Measurements from ENCODE around the gene MLXIPL. TPM values are rescaled to one million over a fixed set of nuclear protein-coding genes. Genes with fewer than 3 reads are reported as not detected.
"Not testable (repeated sequence)": the region's sequence is repeated elsewhere in the genome, so short reads cannot be mapped to it uniquely, and the experiment has no call there.

Gene MLXIPL
- total RNA-seq, 2 experiments from 2014 or later = 0.22 TPM; not detected in 1

DNA sequence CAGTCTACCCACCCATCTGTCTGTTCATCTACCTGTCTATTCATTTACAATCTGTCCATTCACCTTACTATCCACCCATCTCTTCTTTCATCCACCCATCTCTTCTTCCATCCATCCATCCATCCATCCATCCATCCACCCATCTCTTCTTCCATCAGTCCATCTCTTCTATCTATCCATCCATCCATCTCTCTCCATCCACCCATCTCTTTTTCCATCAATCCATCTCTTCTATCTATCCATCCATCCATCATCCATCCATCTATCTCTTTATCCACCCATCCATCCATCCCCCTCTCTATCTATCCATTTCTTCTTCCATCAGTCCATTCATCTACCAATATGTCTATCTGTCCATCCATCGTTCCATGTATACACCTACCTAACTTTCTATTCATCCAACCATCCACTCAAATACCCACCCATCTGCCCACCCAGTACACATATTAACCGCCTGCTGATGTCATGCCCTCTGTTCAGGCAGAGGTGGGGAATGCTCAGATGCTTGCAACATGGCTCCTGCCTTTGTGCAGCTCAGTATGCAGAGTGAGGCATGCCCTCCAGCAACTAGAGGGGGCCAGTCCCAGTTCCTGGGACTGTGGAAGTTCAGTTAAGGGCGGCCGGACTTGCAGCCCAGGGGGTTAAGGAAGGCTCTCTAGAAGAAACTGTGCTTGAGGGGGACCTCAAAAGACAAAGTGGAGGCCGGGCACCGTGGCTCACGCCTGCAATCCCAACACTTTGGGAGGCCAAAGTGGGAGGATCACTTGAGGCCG, 11.3 kb upstream of the MLXIPL start:
- Mint-ChIP-seq H3K4me3 (no peak overlapping the region), H3K27me3 (ENCODE audit: low read depth) (peaks cover 18% of the 10 kb centered on the region), H3K9me3 (no peaks in the 10 kb centered on the region), H3K36me3 (ENCODE audit: low read depth) (no peaks in the 10 kb centered on the region), H3K27ac (no peak overlapping the region), H3K4me1 (ENCODE audit: low read depth) (peaks cover 2% of the 10 kb centered on the region)
- DNase-seq = no peak
- CTCF ChIA-PET = no interaction called here
- intact Hi-C loops (cut with micrococcal nuclease) = no loop called here

DNA sequence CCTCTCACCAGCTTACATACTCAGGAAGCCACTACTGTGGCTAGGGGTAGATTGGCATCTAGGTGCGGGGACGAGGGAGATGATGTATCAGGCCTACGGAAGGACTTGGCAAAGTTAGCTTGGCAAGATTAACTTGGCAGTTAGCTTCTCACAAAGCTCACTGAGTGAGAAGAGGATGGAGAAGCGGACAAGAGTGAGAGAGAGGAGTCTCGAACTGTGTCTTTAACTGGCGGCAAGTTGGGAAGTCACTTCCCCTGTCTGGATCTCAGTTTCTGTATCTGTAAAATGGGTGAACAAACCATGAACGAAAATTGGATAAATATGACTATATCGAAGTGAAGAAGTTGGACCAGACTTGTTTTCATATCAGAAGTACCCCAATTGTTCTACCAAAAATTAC, 9.5 kb upstream of the MLXIPL start:
- no peaks in the 10 kb centered on the region for H3K9me3 Mint-ChIP-seq
- no peaks in the 10 kb centered on the region for H3K36me3 Mint-ChIP-seq (ENCODE audit: low read depth)
- DNase-seq = no peak
- peaks cover 19% of the 10 kb centered on the region for H3K27me3 Mint-ChIP-seq (ENCODE audit: low read depth)
- CTCF ChIA-PET = no interaction called here
- intact Hi-C loops (cut with micrococcal nuclease) = no loop called here
- H3K27ac Mint-ChIP-seq = no peak overlapping the region
- peaks cover 2% of the 10 kb centered on the region for H3K4me1 Mint-ChIP-seq (ENCODE audit: low read depth)
- H3K4me3 Mint-ChIP-seq = no peak overlapping the region

DNA sequence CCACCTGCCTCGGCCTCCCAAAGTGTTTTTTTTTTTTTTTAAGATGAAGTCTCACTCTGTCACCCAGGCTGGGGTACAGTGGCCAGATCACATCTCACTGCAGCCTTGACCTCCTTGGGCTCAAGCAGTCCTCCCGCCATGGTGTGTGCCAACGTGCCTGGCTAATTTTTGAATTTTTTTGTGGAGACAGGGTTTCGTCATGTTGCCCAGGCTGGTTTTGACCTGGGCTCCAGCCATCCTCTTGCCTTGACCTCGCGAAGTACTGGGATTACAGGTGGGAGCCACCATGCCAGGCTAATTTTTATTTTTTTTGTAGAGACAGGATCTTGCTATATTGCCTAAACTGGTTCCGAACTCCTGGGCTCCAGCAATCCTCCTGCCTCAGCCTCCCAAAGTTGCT, 9.0 kb upstream of the MLXIPL start:
- intact Hi-C loops (cut with micrococcal nuclease) = no loop called here
- H3K27ac Mint-ChIP-seq = no peak overlapping the region
- H3K27me3 Mint-ChIP-seq (ENCODE audit: low read depth) = peaks cover 24% of the 10 kb centered on the region
- no peak for DNase-seq
- CTCF ChIA-PET = no interaction called here
- H3K4me1 Mint-ChIP-seq (ENCODE audit: low read depth) = peaks cover 2% of the 10 kb centered on the region
- H3K9me3 Mint-ChIP-seq = no peaks in the 10 kb centered on the region
- no peak overlapping the region for H3K4me3 Mint-ChIP-seq
- no peaks in the 10 kb centered on the region for H3K36me3 Mint-ChIP-seq (ENCODE audit: low read depth)

DNA sequence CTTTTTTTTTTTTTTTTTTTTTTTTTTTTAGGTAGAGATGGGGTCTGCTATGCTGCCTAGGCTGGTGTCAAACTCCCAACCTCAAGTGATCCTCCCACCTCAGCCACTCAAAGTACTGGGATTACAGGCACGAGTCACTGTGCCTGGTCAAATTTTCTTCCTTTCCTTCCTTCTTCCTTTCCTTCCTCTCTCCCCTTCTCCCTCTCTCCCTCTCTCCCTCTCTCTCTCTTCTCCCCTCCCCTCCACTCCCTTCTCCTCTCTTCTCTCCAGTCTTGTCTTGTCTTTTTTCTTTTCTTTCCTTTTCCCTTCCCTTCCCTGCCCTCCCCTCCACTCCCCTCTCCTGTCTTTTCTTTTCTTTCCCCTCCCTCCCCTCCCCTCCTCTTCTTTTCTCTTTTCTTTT, 7.2 kb upstream of the MLXIPL start:
- DNase-seq = no peak
- H3K4me3 Mint-ChIP-seq = no peak overlapping the region
- H3K27me3 Mint-ChIP-seq (ENCODE audit: low read depth) = peaks cover 30% of the 10 kb centered on the region
- H3K9me3 Mint-ChIP-seq = no peaks in the 10 kb centered on the region
- intact Hi-C loops (cut with micrococcal nuclease) = no loop called here
- H3K4me1 Mint-ChIP-seq (ENCODE audit: low read depth) = peaks cover 2% of the 10 kb centered on the region
- no peaks in the 10 kb centered on the region for H3K36me3 Mint-ChIP-seq (ENCODE audit: low read depth)
- CTCF ChIA-PET = interaction anchor here (1.5 kb wide), 1 partner anchor 11 kb away, joined by 3 read pairs; no protein-coding TSS in a partner anchor
- H3K27ac Mint-ChIP-seq = no peak overlapping the region

DNA sequence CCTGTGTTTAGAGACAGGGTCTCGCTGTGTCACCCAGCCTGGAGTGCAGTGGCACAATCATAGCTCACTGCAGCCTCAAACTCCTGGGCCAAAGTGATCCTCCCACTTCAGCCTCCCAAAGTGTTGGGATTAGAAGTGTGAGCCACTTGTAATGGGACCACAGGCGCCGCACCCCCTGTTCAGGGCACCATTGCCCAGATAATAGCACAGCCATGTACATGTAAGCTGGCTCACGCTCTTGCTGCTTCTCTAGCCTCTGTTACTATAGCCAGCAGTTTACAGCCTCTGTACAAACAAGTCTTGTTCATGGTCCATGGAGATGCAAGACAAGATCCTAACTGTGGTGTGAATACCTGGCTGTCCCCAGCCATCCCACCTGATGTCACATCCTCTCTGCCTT, 4.2 kb upstream of the MLXIPL start:
- peaks cover 33% of the 10 kb centered on the region for H3K27me3 Mint-ChIP-seq (ENCODE audit: low read depth)
- H3K36me3 Mint-ChIP-seq (ENCODE audit: low read depth) = no peaks in the 10 kb centered on the region
- H3K27ac Mint-ChIP-seq = no peak overlapping the region
- no peak for DNase-seq
- H3K9me3 Mint-ChIP-seq = no peaks in the 10 kb centered on the region
- intact Hi-C loops (cut with micrococcal nuclease) = loop anchor here (2.0 kb wide), 1 partner anchor 38 kb away; the partner anchor contains the start of gene VPS37D
- H3K4me3 Mint-ChIP-seq = no peak overlapping the region
- CTCF ChIA-PET = interaction anchor here (0.6 kb wide), 1 partner anchor 93 kb away, joined by 3 read pairs; no protein-coding TSS in a partner anchor
- H3K4me1 Mint-ChIP-seq (ENCODE audit: low read depth) = peaks cover 3% of the 10 kb centered on the region

DNA sequence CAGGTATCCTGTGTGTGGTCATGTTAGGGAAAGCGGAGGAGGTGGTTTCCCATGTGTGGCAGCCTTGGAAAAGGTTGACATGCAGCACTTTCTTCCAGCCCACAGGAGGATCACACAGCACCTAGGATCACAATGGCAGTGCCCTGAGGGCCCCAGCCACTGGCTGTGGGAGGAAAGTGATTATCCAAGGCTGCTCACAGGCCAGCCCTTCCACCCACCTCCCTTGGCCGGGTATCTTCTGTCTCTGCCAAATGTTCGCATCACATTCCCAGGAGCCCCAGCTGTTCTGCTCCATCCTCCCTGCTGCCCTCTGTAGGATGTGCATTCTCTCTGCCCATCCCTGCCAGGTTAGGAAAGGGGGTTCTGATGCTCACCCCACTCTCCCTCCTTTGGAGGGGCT, 2.5 kb upstream of the MLXIPL start:
- Mint-ChIP-seq H3K4me1 (ENCODE audit: low read depth) (peaks cover 7% of the 10 kb centered on the region), H3K27me3 (ENCODE audit: low read depth) (peaks cover 47% of the 10 kb centered on the region), H3K27ac (no peak overlapping the region), H3K4me3 (no peak overlapping the region), H3K36me3 (ENCODE audit: low read depth) (no peaks in the 10 kb centered on the region), H3K9me3 (no peaks in the 10 kb centered on the region)
- intact Hi-C loops (cut with micrococcal nuclease) = no loop called here
- CTCF ChIA-PET = interaction anchor here (0.6 kb wide), 1 partner anchor 20 kb away, joined by 3 read pairs; no protein-coding TSS in a partner anchor
- DNase-seq = no peak

DNA sequence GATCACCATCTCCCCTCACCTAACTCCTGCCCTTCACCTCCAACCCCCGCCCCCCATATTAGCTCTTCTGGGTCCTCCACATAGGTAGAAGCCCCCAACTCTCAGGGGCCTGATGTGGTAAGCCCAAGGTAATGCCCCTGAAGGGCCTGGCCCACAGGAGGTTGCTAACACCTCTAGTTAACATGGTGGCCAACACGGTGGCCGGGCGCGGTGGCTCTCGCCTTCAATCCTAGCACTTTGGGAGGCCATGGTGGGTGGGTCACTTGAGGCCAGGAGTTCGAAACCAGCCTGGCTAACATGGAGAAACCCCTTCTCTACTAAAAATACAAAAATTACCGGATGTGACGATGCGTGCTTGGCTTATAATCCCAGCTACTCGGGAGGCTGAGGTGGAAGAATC, 954 bp upstream of the MLXIPL start:
- no peak for DNase-seq
- Mint-ChIP-seq H3K27me3 (ENCODE audit: low read depth) (peaks cover 52% of the 10 kb centered on the region), H3K9me3 (no peaks in the 10 kb centered on the region), H3K4me3 (no peak overlapping the region), H3K36me3 (ENCODE audit: low read depth) (no peaks in the 10 kb centered on the region), H3K27ac (no peak overlapping the region), H3K4me1 (ENCODE audit: low read depth) (peaks cover 7% of the 10 kb centered on the region)
- intact Hi-C loops (cut with micrococcal nuclease) = no loop called here
- CTCF ChIA-PET = interaction anchor here (0.9 to 1.3 kb wide), 2 partner anchors 21 to 147 kb away, joined by 3 to 4 read pairs; no protein-coding TSS in a partner anchor

DNA sequence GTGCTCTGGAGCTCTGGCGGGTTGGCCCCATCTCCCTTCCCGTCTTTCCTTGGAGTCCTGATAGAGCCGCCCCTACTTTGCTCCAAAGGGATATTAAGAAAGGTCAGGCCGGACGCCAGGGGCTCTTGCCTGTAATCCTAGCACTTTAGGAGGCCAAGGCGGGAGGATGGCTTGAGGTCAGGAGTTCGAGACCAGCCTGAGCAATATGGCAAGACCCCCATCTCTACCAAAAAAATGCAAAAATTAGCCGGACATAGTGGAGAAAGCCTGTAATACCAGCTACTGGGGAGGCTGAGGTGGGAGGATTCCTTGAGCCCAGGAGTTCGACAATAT, 313 bp upstream of the MLXIPL start:
- no peaks in the 10 kb centered on the region for H3K9me3 Mint-ChIP-seq
- DNase-seq = no peak
- intact Hi-C loops (cut with micrococcal nuclease) = no loop called here
- H3K4me3 Mint-ChIP-seq = no peak overlapping the region
- no peaks in the 10 kb centered on the region for H3K36me3 Mint-ChIP-seq (ENCODE audit: low read depth)
- H3K4me1 Mint-ChIP-seq (ENCODE audit: low read depth) = peaks cover 7% of the 10 kb centered on the region
- CTCF ChIA-PET = interaction anchor here (0.6 to 1.3 kb wide), 4 partner anchors 20 to 230 kb away, joined by 3 to 4 read pairs (median 3); no protein-coding TSS in a partner anchor
- no peak overlapping the region for H3K27ac Mint-ChIP-seq
- peaks cover 52% of the 10 kb centered on the region for H3K27me3 Mint-ChIP-seq (ENCODE audit: low read depth)

DNA sequence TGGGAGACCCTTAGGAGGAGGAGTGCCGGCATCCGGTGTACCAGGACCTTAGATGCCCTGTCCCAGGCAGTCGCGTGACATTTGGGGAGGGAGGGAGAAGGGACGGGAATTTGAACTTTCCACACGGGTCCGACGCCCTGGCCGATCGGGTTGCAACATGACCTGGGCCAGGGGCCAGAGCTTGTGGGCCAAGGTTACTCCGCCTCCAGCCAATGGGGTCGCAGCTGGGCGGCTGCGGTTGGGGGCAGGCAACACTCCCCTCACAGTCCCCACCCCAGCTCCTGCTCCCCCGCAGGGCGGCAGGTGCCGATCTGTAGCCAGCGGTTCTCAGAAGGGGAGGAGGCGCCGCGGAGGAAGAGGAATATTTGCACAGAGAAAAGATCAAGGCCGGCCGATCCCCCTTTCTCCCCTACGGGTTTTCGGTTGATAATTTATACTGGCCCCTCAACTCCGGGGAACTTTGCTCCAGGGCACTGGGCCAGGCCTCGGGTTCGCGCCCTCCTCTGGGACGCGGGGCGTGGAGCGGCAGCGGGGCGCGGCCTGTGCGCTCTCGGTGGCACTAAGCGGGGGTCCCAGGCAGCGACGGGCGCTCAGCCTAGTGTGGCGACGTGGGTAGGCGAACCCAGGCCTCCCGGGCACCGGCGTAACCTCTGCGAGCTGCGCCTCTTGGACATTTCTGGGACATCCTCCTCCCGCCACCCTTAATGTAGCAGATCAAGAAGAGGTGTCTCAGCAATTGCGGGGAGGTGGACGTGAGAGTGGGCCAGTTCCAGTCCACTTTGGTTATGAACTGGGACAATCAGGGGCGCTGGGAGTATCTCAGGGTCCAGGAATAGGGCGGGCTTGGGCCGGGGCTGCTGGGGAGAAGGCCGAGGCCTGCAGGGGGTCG, 1.2 kb downstream of the MLXIPL start:
- Mint-ChIP-seq H3K9me3 (no peaks in the 10 kb centered on the region), H3K36me3 (ENCODE audit: low read depth) (no peaks in the 10 kb centered on the region), H3K4me3 (no peak overlapping the region), H3K27ac (no peak overlapping the region), H3K27me3 (ENCODE audit: low read depth) (peaks cover 45% of the 10 kb centered on the region), H3K4me1 (ENCODE audit: low read depth) (peaks cover 7% of the 10 kb centered on the region)
- CTCF ChIA-PET = interaction anchor here (1.1 kb wide), 1 partner anchor 17 kb away, joined by 3 read pairs; no protein-coding TSS in a partner anchor
- no peak for DNase-seq
- intact Hi-C loops (cut with micrococcal nuclease) = no loop called here

DNA sequence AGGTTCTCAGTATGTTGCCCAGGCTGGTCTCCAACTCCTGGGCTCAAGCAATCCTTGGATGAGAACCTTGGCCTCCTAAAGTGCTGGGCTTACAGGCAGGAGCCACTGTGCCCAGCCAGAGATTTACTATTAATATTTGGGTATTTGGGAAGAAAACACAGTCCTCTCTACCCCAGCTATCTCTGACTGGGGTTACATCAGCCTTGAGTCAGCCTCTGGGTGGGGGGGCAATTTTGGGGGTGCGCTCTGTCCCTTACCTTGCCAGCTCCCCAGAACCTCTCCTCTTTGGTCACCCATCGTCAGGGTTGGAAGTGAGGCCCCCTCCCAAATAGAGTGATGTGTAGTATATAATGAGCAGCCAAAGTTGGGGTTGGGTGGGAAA, 1.8 kb downstream of the MLXIPL start:
- no peaks in the 10 kb centered on the region for H3K36me3 Mint-ChIP-seq (ENCODE audit: low read depth)
- peaks cover 39% of the 10 kb centered on the region for H3K27me3 Mint-ChIP-seq (ENCODE audit: low read depth)
- peaks cover 7% of the 10 kb centered on the region for H3K4me1 Mint-ChIP-seq (ENCODE audit: low read depth)
- H3K4me3 Mint-ChIP-seq = no peak overlapping the region
- intact Hi-C loops (cut with micrococcal nuclease) = no loop called here
- CTCF ChIA-PET = interaction anchor here (1.1 to 3.7 kb wide), 2 partner anchors 16 kb away, joined by 3 to 14 read pairs; no protein-coding TSS in a partner anchor
- no peak overlapping the region for H3K27ac Mint-ChIP-seq
- no peaks in the 10 kb centered on the region for H3K9me3 Mint-ChIP-seq
- no peak for DNase-seq

DNA sequence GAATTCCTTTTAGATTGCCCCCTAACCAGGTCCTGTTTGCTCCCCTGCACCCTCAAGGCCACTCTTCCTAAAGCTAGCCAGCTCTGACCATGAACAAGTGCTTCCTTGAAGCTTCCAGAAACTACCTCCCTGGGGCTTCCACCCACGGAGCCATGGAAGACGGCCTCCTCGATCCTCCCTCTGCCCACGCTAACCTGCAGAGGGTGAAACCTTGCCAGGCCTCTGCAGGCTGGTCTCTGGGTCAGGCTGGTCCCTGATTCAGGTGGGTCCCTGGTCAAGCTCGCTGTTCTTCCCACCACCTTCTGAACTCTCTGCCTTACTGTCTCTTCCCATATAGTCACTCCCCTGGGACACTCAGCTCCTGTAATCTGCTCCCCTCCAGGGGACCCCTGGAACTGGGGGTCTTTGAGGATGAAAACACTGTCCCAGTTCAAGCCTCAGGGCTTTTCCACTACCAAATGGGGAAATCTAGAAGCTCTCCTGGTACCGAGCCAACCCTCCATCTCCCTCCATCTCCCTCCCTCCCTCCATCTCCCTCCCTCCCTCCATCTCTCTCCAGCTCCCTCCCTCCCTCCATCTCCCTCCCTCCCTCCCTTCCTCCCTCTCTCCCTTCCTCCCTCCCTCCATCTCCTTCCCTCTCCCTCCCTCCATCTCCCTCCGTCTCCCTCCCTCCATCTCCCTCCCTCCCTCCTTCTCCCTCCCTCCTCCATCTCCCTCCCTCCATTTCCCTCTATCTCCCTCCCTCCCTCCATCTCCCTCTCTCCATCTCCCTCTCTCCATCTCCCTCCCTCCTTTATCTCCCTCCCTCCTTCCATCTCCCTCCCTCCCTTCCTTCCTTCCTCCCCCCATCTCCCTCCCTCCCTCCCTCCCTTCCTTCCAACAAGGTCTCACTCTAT, 2.9 kb downstream of the MLXIPL start:
- no peak for DNase-seq
- no peak overlapping the region for H3K27ac Mint-ChIP-seq
- intact Hi-C loops (cut with micrococcal nuclease) = no loop called here
- H3K9me3 Mint-ChIP-seq = no peaks in the 10 kb centered on the region
- CTCF ChIA-PET = interaction anchor here (1.4 to 3.7 kb wide), 2 partner anchors 15 to 113 kb away, joined by 8 to 14 read pairs; no protein-coding TSS in a partner anchor
- H3K27me3 Mint-ChIP-seq (ENCODE audit: low read depth) = peaks cover 35% of the 10 kb centered on the region
- no peaks in the 10 kb centered on the region for H3K36me3 Mint-ChIP-seq (ENCODE audit: low read depth)
- peaks cover 7% of the 10 kb centered on the region for H3K4me1 Mint-ChIP-seq (ENCODE audit: low read depth)
- no peak overlapping the region for H3K4me3 Mint-ChIP-seq

DNA sequence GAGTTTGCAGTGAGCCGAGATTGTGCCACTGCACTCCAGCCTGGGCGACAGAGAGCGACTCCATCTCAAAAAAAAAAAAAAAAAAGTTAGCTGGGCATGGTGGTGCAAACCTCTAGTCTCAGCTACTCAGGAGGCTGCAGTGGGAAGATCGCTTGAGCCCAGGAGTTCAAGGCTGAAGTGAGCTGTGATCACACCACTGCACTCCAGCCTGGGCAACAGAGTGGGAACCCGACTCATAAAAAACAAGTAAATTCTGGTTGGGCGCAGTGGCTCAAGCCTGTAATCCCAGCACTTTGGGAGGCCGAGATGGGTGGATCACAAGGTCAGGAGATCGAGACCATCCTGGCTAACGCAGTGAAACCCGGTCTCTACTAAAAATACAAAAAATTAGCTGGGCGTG, 4.9 kb downstream of the MLXIPL start:
- peaks cover 25% of the 10 kb centered on the region for H3K27me3 Mint-ChIP-seq (ENCODE audit: low read depth)
- H3K27ac Mint-ChIP-seq = not testable (repeated sequence)

More for the DNA sequence above, 4.9 kb downstream of the MLXIPL start:
- H3K36me3 Mint-ChIP-seq (ENCODE audit: low read depth); DNase-seq; H3K9me3 Mint-ChIP-seq; H3K4me1 Mint-ChIP-seq (ENCODE audit: low read depth); H3K4me3 Mint-ChIP-seq; intact Hi-C loops (cut with micrococcal nuclease): not testable (repeated sequence)
- CTCF ChIA-PET = interaction anchor here (0.7 to 3.7 kb wide), 2 partner anchors 13 to 115 kb away, joined by 4 to 14 read pairs; no protein-coding TSS in a partner anchor
